Measurements from ENCODE around the gene LEF1.

- TF ChIP-seq CTCF (IDR thresholded peaks at IDR 0.05) (no peak), POLR2A (IDR thresholded peaks at IDR 0.05) (no peak), POLR2AphosphoS5 (IDR thresholded peaks at IDR 0.05) (no peak)
Observed at GRCh38 chr4:108080747-108081146, 88.0 kb downstream of the LEF1 start.

Measured in prostate gland (tissue), 2 donors.